K562 (cell line): ENCODE measurements around the gene ZNF343. TPM values are rescaled to one million over a fixed set of nuclear protein-coding genes. Genes with fewer than 3 reads are reported as not detected.

Experiments used
- ARID4B ChIP-seq: sonication (generic); formaldehyde crosslinking; IDR thresholded peaks from 2 replicates; pipeline ENCODE4 v1.8.0; 2022; ENCODE audit warnings: mild to moderate bottlenecking, missing genetic modification reagents
- DIDO1 ChIP-seq: fragments of 450-650 bp; IDR thresholded peaks from 2 replicates; pipeline ENCODE4 v1.6.1; 2016; ENCODE audit warnings: low read depth, missing biosample characterization, missing genetic modification characterization
- EZH2 ChIP-seq: IDR thresholded peaks from 2 replicates; pipeline ENCODE4 v1.6.1; 2012; ENCODE audit warnings: low read depth, mild to moderate bottlenecking, inconsistent platforms, low read length, borderline replicate concordance
- HDAC1 ChIP-seq, 2 experiments: fragments of 450-650 bp; IDR thresholded peaks; 2 replicates each; pipeline ENCODE4 v1.6.1; 2016 to 2017; ENCODE audit warnings: inconsistent platforms in 1 of 2, mild to moderate bottlenecking in 1 of 2, moderate library complexity in 1 of 2
- JUNB ChIP-seq: fragments of 450-650 bp; formaldehyde crosslinking; conservative IDR thresholded peaks from 2 replicates; pipeline ENCODE4 v1.4.0; 2020; ENCODE audit warnings: mild to moderate bottlenecking
- MYC ChIP-seq, 2 experiments: fragments of 250-450 bp in 1 of 2; sonication (Bioruptor Pico) in 1 of 2; IDR thresholded peaks; 2 replicates each; pipeline versions ENCODE4 v1.5.1 to v1.6.1; 2012 to 2021; ENCODE audit warnings: low read depth in 2 of 2, borderline replicate concordance in 1 of 2, improper control_type of control experiment in 1 of 2, low read length in 1 of 2, mild to moderate bottlenecking in 1 of 2, moderate library complexity in 1 of 2
- NCOA2 ChIP-seq, 2 experiments: fragments of 450-650 bp; IDR thresholded peaks; 2 replicates each; pipeline ENCODE4 v1.6.1; 2018; ENCODE audit warnings: mild to moderate bottlenecking in 2 of 2, moderate library complexity in 1 of 2; ENCODE audit not compliant: partially characterized antibody in 2 of 2
- NEUROD1 ChIP-seq: fragments of 150-350 bp; IDR thresholded peaks from 2 replicates; pipeline ENCODE4 v1.6.1; 2014; ENCODE audit warnings: borderline replicate concordance, low read length, low read depth; ENCODE audit not compliant: partially characterized antibody
- PRMT5 ChIP-seq: sonication (generic); formaldehyde crosslinking; IDR thresholded peaks from 2 replicates; pipeline ENCODE4 v1.5.0; 2020; ENCODE audit warnings: missing genetic modification reagents
- SNAPC5 ChIP-seq: fragments of 250-450 bp; sonication (Bioruptor Pico); IDR thresholded peaks from 2 replicates; pipeline ENCODE4 v1.8.0; 2021; ENCODE audit warnings: moderate library complexity, mild to moderate bottlenecking, inconsistent platforms
- TAF7 ChIP-seq: fragments of 450-650 bp; IDR thresholded peaks from 2 replicates; pipeline ENCODE4 v1.6.1; 2016; ENCODE audit warnings: missing genetic modification characterization, missing compliant biosample characterization
- VEZF1 ChIP-seq: fragments of 200-800 bp; sonication (Bioruptor generic); IDR thresholded peaks from 2 replicates; pipeline ENCODE4 v1.6.1; 2017; ENCODE audit warnings: missing genetic modification characterization, missing compliant biosample characterization
- ZC3H8 ChIP-seq: fragments of 450-650 bp; IDR thresholded peaks from 2 replicates; pipeline ENCODE4 v1.6.1; 2017
- ZNF12 ChIP-seq: sonication (generic); formaldehyde crosslinking; IDR thresholded peaks from 2 replicates; pipeline ENCODE4 v1.4.0; 2020; ENCODE audit warnings: mild to moderate bottlenecking, missing genetic modification reagents
- ZNF592 ChIP-seq: fragments of 450-650 bp; IDR thresholded peaks from 2 replicates; pipeline ENCODE4 v1.6.1; 2017; ENCODE audit warnings: antibody characterized with exemption, mild to moderate bottlenecking
- ZNF766 ChIP-seq: fragments of 200-800 bp; sonication (Bioruptor generic); conservative IDR thresholded peaks from 2 replicates; pipeline ENCODE4 v1.6.1; 2016; ENCODE audit warnings: missing genetic modification characterization, missing compliant biosample characterization
- polyA plus RNA-seq, 8 experiments: library from polyadenylated mRNA; depleted of rRNA in 4 of 8; stranded (reverse) in 5 of 8; unstranded in 3 of 8; fragments of >200 nt; fragmentation: Nextera tagmentation in 2 of 8; fragmentation: Illumina TruSeq in 1 of 8; extraction: Ambion mirVana in 2 of 8; extraction: Trizol in 1 of 8; gene quantifications; 2 replicates each; pipeline versions ENCODE4 v1.2.1 to v1.2.3, GENCODE V29; 2011 to 2014; ENCODE audit warnings: inconsistent platforms in 1 of 8, missing spikeins in 1 of 8
- total RNA-seq, 7 experiments: library from RNA; depleted of rRNA in 6 of 7; stranded (reverse); fragments of >200 nt in 6 of 7; fragmentation: Illumina TruSeq in 2 of 7; extraction: Trizol in 2 of 7; gene quantifications; 2 replicates each; pipeline versions ENCODE4 v1.2.1 to v1.2.3, GENCODE V29; 2011 to 2021; ENCODE audit warnings: low replicate concordance in 1 of 7

Gene ZNF343
- total and polyA plus RNA-seq, 9 of the 15 experiments (the other 6 are each of a cell fraction or from before 2014, with no cell fraction given) = 1.4 to 9.8 (median 6.4) TPM

GRCh38 chr20:2470423-2471193 is 38.1 kb downstream of the ZNF343 start, which contains the start of gene SNRPB (continued):
- TF ChIP-seq ZNF592 = no peak
- TF ChIP-seq JUNB (CRISPR knock-in tag) = no peak
- peak; percentile 86 for TF ChIP-seq MYC (IDR thresholded peaks at IDR 0.05; ENCODE audit: low read depth, low read length)
- peak; percentile 91 for TF ChIP-seq MYC (CRISPR knock-in tag; IDR thresholded peaks at IDR 0.05; ENCODE audit: borderline replicate concordance, low read depth)
- no peak; the same call in 1 of the 2 replicates for TF ChIP-seq ARID4B
- no peak for TF ChIP-seq NCOA2 (IDR thresholded peaks at IDR 0.05; ENCODE audit: partially characterized antibody in 2 of 2)
- TF ChIP-seq DIDO1 (tag) = peak; percentile 67; the same call in 1 of the 2 replicates
- TF ChIP-seq SNAPC5 (CRISPR knock-in tag) = no peak
- peak; percentile 67 for TF ChIP-seq VEZF1 (CRISPR knock-in tag)
- no peak for TF ChIP-seq PRMT5
- TF ChIP-seq ZC3H8 = no peak
- TF ChIP-seq ZNF766 (CRISPR knock-in tag) = no peak
- TF ChIP-seq HDAC1 (IDR thresholded peaks at IDR 0.05) = peak in 1 of 2 experiments; percentile 28; a peak in 2 of 4 replicates
- TF ChIP-seq EZH2 = no peak
- peak; percentile 98 for TF ChIP-seq TAF7 (tag)
- TF ChIP-seq ZNF12 (CRISPR knock-in tag) = peak; percentile 61; the same call in 1 of the 2 replicates
- peak; percentile 56 for TF ChIP-seq NEUROD1
